ENCODE data around the gene SLC36A2.

The SLC36A2 gene

DNA sequence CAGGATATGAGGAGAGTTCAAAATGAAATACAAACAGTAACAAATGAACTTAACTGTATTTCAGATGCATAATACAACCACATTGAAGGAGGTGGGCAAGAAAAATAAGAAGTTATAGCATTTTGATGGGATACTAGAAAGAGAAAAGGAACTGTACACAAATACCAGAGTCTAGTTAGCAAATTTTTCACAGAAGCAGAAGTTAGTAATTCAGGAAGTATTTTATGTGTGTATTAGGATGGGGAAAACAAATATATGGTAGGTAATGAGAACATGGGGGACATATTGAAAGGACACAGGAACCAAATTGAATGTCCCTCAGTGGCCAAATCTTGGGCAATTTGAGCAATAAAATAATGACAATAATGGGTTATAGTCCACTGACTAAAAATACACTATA, 76.0 kb downstream of the SLC36A2 start:
- no peak for DNase-seq (ENCODE audit: extremely low read depth, low read depth)
- TF ChIP-seq, protein P1, sequence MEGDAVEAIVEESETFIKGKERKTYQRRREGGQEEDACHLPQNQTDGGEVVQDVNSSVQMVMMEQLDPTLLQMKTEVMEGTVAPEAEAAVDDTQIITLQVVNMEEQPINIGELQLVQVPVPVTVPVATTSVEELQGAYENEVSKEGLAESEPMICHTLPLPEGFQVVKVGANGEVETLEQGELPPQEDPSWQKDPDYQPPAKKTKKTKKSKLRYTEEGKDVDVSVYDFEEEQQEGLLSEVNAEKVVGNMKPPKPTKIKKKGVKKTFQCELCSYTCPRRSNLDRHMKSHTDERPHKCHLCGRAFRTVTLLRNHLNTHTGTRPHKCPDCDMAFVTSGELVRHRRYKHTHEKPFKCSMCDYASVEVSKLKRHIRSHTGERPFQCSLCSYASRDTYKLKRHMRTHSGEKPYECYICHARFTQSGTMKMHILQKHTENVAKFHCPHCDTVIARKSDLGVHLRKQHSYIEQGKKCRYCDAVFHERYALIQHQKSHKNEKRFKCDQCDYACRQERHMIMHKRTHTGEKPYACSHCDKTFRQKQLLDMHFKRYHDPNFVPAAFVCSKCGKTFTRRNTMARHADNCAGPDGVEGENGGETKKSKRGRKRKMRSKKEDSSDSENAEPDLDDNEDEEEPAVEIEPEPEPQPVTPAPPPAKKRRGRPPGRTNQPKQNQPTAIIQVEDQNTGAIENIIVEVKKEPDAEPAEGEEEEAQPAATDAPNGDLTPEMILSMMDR (IDR thresholded peaks at IDR 0.05; ENCODE audit: low read depth, low read length): no peak

DNA sequence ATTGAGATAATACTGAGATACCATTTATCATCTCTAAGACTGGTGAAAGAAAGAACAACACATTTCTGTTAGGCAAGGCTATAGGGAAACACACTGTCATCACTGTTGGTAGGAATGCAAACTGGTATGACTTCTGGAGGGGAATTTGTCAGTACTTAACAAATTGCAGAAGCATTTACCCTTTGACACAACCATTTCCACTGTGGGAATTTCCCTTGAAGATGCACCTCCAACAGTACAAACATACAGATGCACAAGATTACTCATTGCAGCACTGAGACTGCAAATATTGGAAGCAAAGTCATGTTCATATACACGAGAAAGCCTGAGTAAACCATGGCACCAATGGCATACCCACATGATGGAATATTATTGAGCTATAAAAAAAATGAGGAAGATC, 76.8 kb downstream of the SLC36A2 start:
- TF ChIP-seq, protein P1 (IDR thresholded peaks at IDR 0.05; ENCODE audit: low read depth, low read length): no peak
- no peak for DNase-seq (ENCODE audit: extremely low read depth, low read depth)

DNA sequence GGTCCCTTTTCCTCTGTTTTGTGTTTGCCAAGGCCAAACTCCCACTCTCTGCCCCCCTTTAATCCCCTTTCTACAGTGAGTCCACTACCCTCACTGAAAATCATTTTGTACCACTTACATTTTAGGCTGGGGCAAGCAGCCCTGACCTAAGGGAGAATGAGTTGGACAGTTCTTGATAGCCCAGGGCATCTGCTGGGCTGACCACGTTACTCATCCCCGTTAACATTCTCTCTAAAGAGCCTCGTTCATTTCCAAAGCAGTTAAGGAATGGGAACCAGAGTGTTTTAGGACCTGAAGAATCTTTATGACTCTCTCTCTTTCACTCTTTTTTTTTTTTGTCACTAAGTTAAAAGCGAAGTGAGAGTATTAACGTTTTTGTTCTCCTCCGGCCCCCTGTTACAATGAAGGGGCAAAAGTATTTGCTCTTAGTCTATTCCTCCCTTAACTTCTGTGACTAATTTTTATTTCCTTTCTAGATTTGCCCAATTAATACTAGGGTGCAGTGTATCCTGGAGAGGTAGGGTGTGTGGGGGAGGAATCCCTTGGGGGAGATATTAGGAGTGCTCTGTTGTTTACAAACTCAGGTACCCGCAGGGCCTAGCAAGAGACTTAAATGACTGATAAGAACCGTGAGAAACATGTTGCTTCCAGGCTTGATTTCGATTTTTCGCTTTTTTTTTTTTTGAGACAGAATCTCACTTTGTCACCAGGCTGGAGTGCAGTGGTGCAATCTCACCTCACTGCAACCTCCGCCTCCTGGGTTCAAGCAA, 79.7 kb downstream of the SLC36A2 start:
- DNase-seq (ENCODE audit: extremely low read depth, low read depth): no peak
- TF ChIP-seq, protein P1 (IDR thresholded peaks at IDR 0.05; ENCODE audit: low read depth, low read length): no peak
